ENCODE results near the gene CUX1.

DNA sequence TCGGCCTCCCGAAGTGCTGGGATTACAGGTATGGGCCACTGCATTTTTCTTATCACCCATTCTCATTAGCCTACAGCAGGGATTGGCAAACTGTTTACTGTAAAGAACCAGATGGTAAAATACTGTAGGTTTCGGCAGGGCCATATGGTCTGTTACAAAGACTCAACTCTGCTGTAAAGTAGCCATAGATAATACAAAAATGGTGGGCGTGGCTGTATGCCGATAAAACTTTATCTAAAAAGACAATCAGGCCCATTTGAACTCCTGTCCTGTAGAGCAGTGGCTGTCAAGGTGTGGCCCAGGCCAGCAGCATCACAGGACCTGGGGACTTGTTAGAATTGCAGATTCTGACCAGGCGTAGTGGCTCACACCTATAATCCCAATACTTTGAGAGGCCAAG lies 134.3 kb downstream of the CUX1 start:
- TF ChIP-seq, protein P1, sequence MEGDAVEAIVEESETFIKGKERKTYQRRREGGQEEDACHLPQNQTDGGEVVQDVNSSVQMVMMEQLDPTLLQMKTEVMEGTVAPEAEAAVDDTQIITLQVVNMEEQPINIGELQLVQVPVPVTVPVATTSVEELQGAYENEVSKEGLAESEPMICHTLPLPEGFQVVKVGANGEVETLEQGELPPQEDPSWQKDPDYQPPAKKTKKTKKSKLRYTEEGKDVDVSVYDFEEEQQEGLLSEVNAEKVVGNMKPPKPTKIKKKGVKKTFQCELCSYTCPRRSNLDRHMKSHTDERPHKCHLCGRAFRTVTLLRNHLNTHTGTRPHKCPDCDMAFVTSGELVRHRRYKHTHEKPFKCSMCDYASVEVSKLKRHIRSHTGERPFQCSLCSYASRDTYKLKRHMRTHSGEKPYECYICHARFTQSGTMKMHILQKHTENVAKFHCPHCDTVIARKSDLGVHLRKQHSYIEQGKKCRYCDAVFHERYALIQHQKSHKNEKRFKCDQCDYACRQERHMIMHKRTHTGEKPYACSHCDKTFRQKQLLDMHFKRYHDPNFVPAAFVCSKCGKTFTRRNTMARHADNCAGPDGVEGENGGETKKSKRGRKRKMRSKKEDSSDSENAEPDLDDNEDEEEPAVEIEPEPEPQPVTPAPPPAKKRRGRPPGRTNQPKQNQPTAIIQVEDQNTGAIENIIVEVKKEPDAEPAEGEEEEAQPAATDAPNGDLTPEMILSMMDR (IDR thresholded peaks at IDR 0.05), result no peak
- TF ChIP-seq POLR2A (IDR thresholded peaks at IDR 0.05), result no peak

All from ovary (tissue), 3 donors.